GM23338 (cell line): Measurements from ENCODE around the gene TMEM37. TPM values are rescaled to one million over a fixed set of nuclear protein-coding genes. Genes with fewer than 3 reads are reported as not detected.

Experiments used
- ATAC-seq: fragments of 200-7000 bp; cut with Tn5 transposase; 3 replicates; pipeline ENCODE4 v1.9.1; 2020
- DNase-seq: peaks from one replicate; pipeline ENCODE4 v3.0.0-alpha.2; 2015; ENCODE audit warnings: low spot score
- H2AFZ ChIP-seq: fragments of 200-600 bp; sonication (generic); 2 replicates; pipeline ENCODE4 v1.8.0; 2016; ENCODE audit warnings: antibody characterized with exemption, mild to moderate bottlenecking, moderate library complexity
- H3F3A ChIP-seq: fragments of 200-600 bp; sonication (generic); replicated peaks from 2 replicates; pipeline ENCODE4 v1.8.0; 2017; ENCODE audit warnings: antibody characterized with exemption, mixed run types, low read depth
- H3K27ac ChIP-seq: fragments of 200-600 bp; sonication (generic); 2 replicates; pipeline ENCODE4 v1.6.1; 2016; ENCODE audit warnings: low read depth
- H3K27me3 ChIP-seq: fragments of 200-600 bp; sonication (generic); 2 replicates; pipeline ENCODE4 v1.8.0; 2016; ENCODE audit warnings: mild to moderate bottlenecking, mixed run types, moderate library complexity; ENCODE audit not compliant: insufficient read depth
- H3K36me3 ChIP-seq: fragments of 200-600 bp; sonication (generic); 2 replicates; pipeline ENCODE4 v1.8.0; 2016; ENCODE audit warnings: mild to moderate bottlenecking; ENCODE audit not compliant: insufficient read depth
- H3K4me1 ChIP-seq: fragments of 200-600 bp; sonication (generic); 2 replicates; pipeline ENCODE4 v1.8.0; 2016; ENCODE audit warnings: mild to moderate bottlenecking, moderate library complexity; ENCODE audit not compliant: insufficient read depth
- H3K4me2 ChIP-seq: fragments of 200-600 bp; sonication (generic); 2 replicates; pipeline ENCODE4 v1.7.1; 2017; ENCODE audit warnings: mixed run types
- H3K4me3 ChIP-seq: fragments of 200-600 bp; sonication (generic); 2 replicates; pipeline ENCODE4 v1.6.1; 2016; ENCODE audit warnings: mixed run types
- H3K79me2 ChIP-seq: fragments of 200-600 bp; sonication (generic); replicated peaks from 2 replicates; pipeline ENCODE4 v1.8.0; 2017; ENCODE audit warnings: mild to moderate bottlenecking; ENCODE audit not compliant: insufficient read depth
- H3K9me2 ChIP-seq: fragments of 200-600 bp; sonication (generic); 2 replicates; pipeline ENCODE4 v1.8.0; 2017; ENCODE audit not compliant: insufficient read depth
- H4K20me1 ChIP-seq: fragments of 200-600 bp; sonication (generic); replicated peaks from 2 replicates; pipeline ENCODE4 v1.8.0; 2017; ENCODE audit warnings: mild to moderate bottlenecking; ENCODE audit not compliant: insufficient read depth
- H3K27ac Mint-ChIP-seq: 2 replicates; pipeline ENCODE4 v1.8.0; 2020; ENCODE audit warnings: inconsistent platforms, mild to moderate bottlenecking, moderate library complexity, mixed read lengths
- H3K27me3 Mint-ChIP-seq: 3 replicates; pipeline ENCODE4 v1.8.0; 2022; ENCODE audit warnings: low read depth, mild to moderate bottlenecking, moderate library complexity, mixed read lengths, inconsistent platforms; ENCODE audit not compliant: insufficient read depth, poor library complexity
- H3K36me3 Mint-ChIP-seq: 3 replicates; pipeline ENCODE4 v1.8.0; 2021; ENCODE audit warnings: low read depth, mild to moderate bottlenecking, inconsistent platforms, moderate library complexity, mixed read lengths
- H3K4me1 Mint-ChIP-seq: 3 replicates; pipeline ENCODE4 v1.8.0; 2020; ENCODE audit warnings: mild to moderate bottlenecking, inconsistent platforms, mixed read lengths
- H3K4me3 Mint-ChIP-seq: 3 replicates; pipeline ENCODE4 v1.8.0; 2021; ENCODE audit warnings: moderate library complexity, mild to moderate bottlenecking, inconsistent platforms, mixed read lengths
- H3K9me3 Mint-ChIP-seq: 3 replicates; pipeline ENCODE4 v1.8.0; 2020; ENCODE audit warnings: moderate library complexity, mild to moderate bottlenecking, inconsistent platforms, mixed read lengths
- CREB1 ChIP-seq: fragments of 250-450 bp; sonication (Bioruptor Pico); IDR thresholded peaks from 2 replicates; pipeline ENCODE4 v1.5.0; 2020; ENCODE audit warnings: low read depth, mild to moderate bottlenecking, moderate library complexity
- CTCF ChIP-seq, 2 experiments: fragments of 200-600 bp in 1 of 2; sonication (generic) in 1 of 2; conservative IDR thresholded peaks; 2 replicates each; pipeline versions ENCODE4 v1.5.1 to v1.6.1; 2016 to 2017; ENCODE audit warnings: antibody characterized with exemption in 2 of 2, low read depth in 2 of 2, mild to moderate bottlenecking in 2 of 2, moderate library complexity in 1 of 2
- ETS1 ChIP-seq: IDR thresholded peaks from 2 replicates; pipeline ENCODE4 v1.6.1; 2016; ENCODE audit warnings: antibody characterized with exemption
- EZH2 ChIP-seq: fragments of 200-600 bp; sonication (generic); IDR thresholded peaks from one replicate; pipeline ENCODE4 v1.8.0; 2017; ENCODE audit warnings: antibody characterized with exemption, mild to moderate bottlenecking, low read depth; ENCODE audit not compliant: unreplicated experiment
- EZH2phosphoT487 ChIP-seq: fragments of 200-600 bp; sonication (generic); IDR thresholded peaks from one replicate; pipeline ENCODE4 v1.8.1; 2018; ENCODE audit warnings: antibody characterized with exemption; ENCODE audit not compliant: unreplicated experiment
- JUNB ChIP-seq: IDR thresholded peaks from one replicate; pipeline ENCODE4 v1.6.1; 2016; ENCODE audit warnings: antibody characterized with exemption; ENCODE audit not compliant: unreplicated experiment
- NANOG ChIP-seq: IDR thresholded peaks from 2 replicates; pipeline ENCODE4 v1.6.1; 2016; ENCODE audit warnings: antibody characterized with exemption, borderline replicate concordance
- REST ChIP-seq: IDR thresholded peaks from one replicate; pipeline ENCODE4 v1.6.1; 2018; ENCODE audit warnings: antibody characterized with exemption; ENCODE audit not compliant: unreplicated experiment
- STAT1 ChIP-seq: IDR thresholded peaks from one replicate; pipeline ENCODE4 v1.6.1; 2016; ENCODE audit warnings: antibody characterized with exemption; ENCODE audit not compliant: unreplicated experiment
- ZNF331 ChIP-seq: fragments of 250-450 bp; sonication (Bioruptor Pico); IDR thresholded peaks from 2 replicates; pipeline ENCODE4 v1.5.0; 2020; ENCODE audit warnings: low read depth, mild to moderate bottlenecking, moderate library complexity
- polyA plus RNA-seq: library from polyadenylated mRNA; unstranded; fragments of >200 nt; fragmentation: Nextera tagmentation; extraction: Ambion mirVana; gene quantifications from 2 replicates; pipeline ENCODE4 v1.2.1, GENCODE V29; 2016
- total RNA-seq: library from RNA; depleted of rRNA; stranded (reverse); fragments of >200 nt; shearing (Covaris generic); gene quantifications from 2 replicates; pipeline ENCODE4 v1.2.3, GENCODE V29; 2014

The TMEM37 gene
- total and polyA plus RNA-seq, 2 experiments from 2014 or later, result 8.6 to 8.8 TPM

- TF ChIP-seq REST (no peak), CTCF (conservative IDR thresholded peaks at IDR 0.05; ENCODE audit: low read depth in 2 of 2) (no peak), CREB1 (CRISPR knock-in tag) (no peak), ETS1 (no peak), JUNB (no peak), STAT1 (no peak), EZH2 (no peak), ZNF331 (CRISPR knock-in tag) (no peak), EZH2phosphoT487 (no peak)
Measured at GRCh38 chr2:119438726-119439284, 7.2 kb downstream of the TMEM37 start (continued).

GRCh38 chr2:119439574-119440500 lies 8.2 kb downstream of the TMEM37 start:
- H3K79me2 ChIP-seq, result peaks cover 15% of the 10 kb centered on the region
- DNase-seq, result no peak
- Mint-ChIP-seq H3K4me1 (peaks cover 17% of the 10 kb centered on the region; the same call in 2 of the 3 replicates), H3K9me3 (no peaks in the 10 kb centered on the region), H3K27ac (no peak overlapping the region), H3K36me3 (peaks cover 19% of the 10 kb centered on the region; the same call in 2 of the 3 replicates), H3K4me3 (no peak overlapping the region), H3K27me3 (peaks cover 17% of the 10 kb centered on the region)
- no peaks in the 10 kb centered on the region for H3K36me3 ChIP-seq
- H4K20me1 ChIP-seq, result no peaks in the 10 kb centered on the region
- H3K4me1 ChIP-seq, result peaks cover 7% of the 10 kb centered on the region; the same call in 1 of the 2 replicates
- H3K9me2 ChIP-seq, result no peaks in the 10 kb centered on the region
- H3K27ac ChIP-seq, result no peak overlapping the region
- H3K4me2 ChIP-seq, result no peak overlapping the region
- H3K4me3 ChIP-seq, result no peak overlapping the region
- no peak overlapping the region for H2AFZ ChIP-seq
- no peaks in the 10 kb centered on the region for H3F3A ChIP-seq
- H3K27me3 ChIP-seq, result no peaks in the 10 kb centered on the region
- no peak for ATAC-seq
- TF ChIP-seq REST, result no peak
- no peak for TF ChIP-seq STAT1
- no peak for TF ChIP-seq NANOG
- no peak for TF ChIP-seq JUNB
- no peak for TF ChIP-seq CREB1 (CRISPR knock-in tag)
